Measurements from ENCODE around the gene PPP2R2C. TPM values are rescaled to one million over a fixed set of nuclear protein-coding genes. Genes with fewer than 3 reads are reported as not detected.
A peak's percentile ranks its signal among the peaks of the same experiment; 100 is the strongest.

PPP2R2C gene
- total RNA-seq, 1 donor from 2014 or later, result not detected

DNA sequence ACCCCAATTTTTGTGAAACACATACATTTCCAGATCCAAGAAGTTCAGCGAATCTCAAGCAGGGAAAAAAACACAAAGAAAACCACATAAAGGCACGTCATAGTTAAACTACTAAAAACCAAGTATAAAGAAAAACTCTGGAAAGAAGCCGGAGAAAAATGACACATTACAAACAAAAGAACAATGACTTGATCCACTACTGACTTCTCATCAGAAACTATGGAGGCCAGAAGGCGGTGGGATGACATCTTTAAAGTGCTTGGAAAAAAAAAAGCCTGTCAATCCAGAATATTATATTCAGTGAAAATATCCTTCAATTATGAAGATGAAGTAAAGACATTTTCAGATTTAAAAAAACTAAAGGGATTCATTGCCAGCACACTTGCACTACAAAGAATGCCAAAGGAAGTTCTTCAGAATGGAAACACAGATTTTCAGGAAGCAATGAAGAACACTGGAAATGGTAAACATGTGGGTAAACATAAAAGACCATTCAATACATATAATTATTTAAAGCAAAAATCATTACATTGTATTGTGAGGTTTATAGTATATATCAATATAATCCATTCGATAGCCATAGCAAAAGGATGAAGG, 32.6 kb upstream of the PPP2R2C start:
- no peaks in the 10 kb centered on the region for H3K36me3 Mint-ChIP-seq (ENCODE audit: unreplicated experiment)
- no peak for DNase-seq (ENCODE audit: extremely low spot score, unreplicated experiment)
- TF ChIP-seq, protein P1, sequence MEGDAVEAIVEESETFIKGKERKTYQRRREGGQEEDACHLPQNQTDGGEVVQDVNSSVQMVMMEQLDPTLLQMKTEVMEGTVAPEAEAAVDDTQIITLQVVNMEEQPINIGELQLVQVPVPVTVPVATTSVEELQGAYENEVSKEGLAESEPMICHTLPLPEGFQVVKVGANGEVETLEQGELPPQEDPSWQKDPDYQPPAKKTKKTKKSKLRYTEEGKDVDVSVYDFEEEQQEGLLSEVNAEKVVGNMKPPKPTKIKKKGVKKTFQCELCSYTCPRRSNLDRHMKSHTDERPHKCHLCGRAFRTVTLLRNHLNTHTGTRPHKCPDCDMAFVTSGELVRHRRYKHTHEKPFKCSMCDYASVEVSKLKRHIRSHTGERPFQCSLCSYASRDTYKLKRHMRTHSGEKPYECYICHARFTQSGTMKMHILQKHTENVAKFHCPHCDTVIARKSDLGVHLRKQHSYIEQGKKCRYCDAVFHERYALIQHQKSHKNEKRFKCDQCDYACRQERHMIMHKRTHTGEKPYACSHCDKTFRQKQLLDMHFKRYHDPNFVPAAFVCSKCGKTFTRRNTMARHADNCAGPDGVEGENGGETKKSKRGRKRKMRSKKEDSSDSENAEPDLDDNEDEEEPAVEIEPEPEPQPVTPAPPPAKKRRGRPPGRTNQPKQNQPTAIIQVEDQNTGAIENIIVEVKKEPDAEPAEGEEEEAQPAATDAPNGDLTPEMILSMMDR (IDR thresholded peaks at IDR 0.05), result no peak
- no peaks in the 10 kb centered on the region for H3K27me3 Mint-ChIP-seq (ENCODE audit: unreplicated experiment)
- H3K4me3 Mint-ChIP-seq (ENCODE audit: unreplicated experiment), result no peak overlapping the region
- H3K4me1 Mint-ChIP-seq (ENCODE audit: unreplicated experiment), result no peaks in the 10 kb centered on the region
- H3K27ac Mint-ChIP-seq (ENCODE audit: unreplicated experiment), result no peak overlapping the region
- peaks cover 48% of the 10 kb centered on the region for H3K9me3 Mint-ChIP-seq (ENCODE audit: unreplicated experiment)

DNA sequence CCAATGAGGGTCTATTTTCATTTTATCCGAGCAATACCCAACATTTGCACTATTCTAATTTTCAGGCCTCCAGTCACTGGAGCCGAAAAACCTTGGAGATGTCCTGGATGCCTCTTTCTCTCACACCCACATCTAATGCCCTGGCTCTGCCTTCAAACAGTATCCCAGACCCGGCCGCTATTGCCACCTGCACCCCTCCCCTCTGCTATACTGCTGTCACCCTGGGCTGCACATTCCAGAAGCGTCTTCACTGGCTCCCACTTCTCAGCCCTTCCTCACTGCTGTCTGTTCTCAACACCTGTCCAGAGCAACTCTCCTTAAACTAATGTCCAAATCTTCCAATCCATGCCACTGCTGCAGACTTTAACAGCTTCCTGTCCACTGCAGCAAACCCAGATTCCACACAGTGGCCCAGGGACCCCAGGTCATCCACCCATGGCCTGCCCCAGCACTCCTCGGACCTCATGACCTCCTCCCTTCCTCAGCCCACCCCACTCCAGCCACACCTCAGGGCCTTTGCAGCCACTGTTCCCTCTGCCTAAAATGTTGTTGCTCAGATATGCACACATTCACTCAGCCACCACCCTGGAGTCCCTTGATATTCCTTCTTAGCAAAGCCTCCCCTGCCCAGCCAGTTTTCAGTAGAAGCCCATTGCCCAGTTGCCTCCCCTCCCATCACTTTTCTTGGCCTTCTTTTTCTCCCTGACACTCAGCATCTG, 30.5 kb upstream of the PPP2R2C start:
- no peaks in the 10 kb centered on the region for H3K4me1 Mint-ChIP-seq (ENCODE audit: unreplicated experiment)
- H3K9me3 Mint-ChIP-seq (ENCODE audit: unreplicated experiment), result peaks cover 39% of the 10 kb centered on the region
- peak; percentile 70 for DNase-seq (ENCODE audit: extremely low spot score, unreplicated experiment)
- no peak overlapping the region for H3K4me3 Mint-ChIP-seq (ENCODE audit: unreplicated experiment)
- H3K27ac Mint-ChIP-seq (ENCODE audit: unreplicated experiment), result no peak overlapping the region
- no peaks in the 10 kb centered on the region for H3K36me3 Mint-ChIP-seq (ENCODE audit: unreplicated experiment)
- H3K27me3 Mint-ChIP-seq (ENCODE audit: unreplicated experiment), result peaks cover 3% of the 10 kb centered on the region
- TF ChIP-seq, protein P1 (IDR thresholded peaks at IDR 0.05), result no peak

DNA sequence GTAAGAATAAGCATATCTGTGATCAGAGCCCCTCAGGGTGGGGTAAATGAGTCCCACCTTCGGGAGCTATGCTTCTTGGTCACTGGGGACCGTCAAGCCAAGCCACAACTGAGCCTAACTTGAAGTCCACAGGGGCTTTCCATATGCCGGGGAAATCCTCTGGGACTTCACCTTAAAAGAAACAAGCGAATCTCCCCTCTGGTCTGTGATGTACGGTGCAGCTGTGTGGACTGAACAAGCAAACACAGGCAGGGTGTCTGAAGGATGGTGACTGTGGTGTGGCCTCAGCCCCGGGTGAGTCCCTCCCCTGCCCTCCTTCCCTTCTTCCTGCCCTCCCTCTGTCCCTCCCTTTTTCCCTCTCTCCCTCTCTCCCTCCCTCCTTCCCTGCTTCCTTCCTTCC, 29.7 kb upstream of the PPP2R2C start:
- H3K36me3 Mint-ChIP-seq (ENCODE audit: unreplicated experiment), result no peaks in the 10 kb centered on the region
- TF ChIP-seq, protein P1 (IDR thresholded peaks at IDR 0.05), result no peak
- H3K27me3 Mint-ChIP-seq (ENCODE audit: unreplicated experiment), result peaks cover 3% of the 10 kb centered on the region
- no peak for DNase-seq (ENCODE audit: extremely low spot score, unreplicated experiment)
- no peak overlapping the region for H3K27ac Mint-ChIP-seq (ENCODE audit: unreplicated experiment)
- H3K4me3 Mint-ChIP-seq (ENCODE audit: unreplicated experiment), result no peak overlapping the region
- H3K4me1 Mint-ChIP-seq (ENCODE audit: unreplicated experiment), result no peaks in the 10 kb centered on the region
- H3K9me3 Mint-ChIP-seq (ENCODE audit: unreplicated experiment), result peaks cover 36% of the 10 kb centered on the region

DNA sequence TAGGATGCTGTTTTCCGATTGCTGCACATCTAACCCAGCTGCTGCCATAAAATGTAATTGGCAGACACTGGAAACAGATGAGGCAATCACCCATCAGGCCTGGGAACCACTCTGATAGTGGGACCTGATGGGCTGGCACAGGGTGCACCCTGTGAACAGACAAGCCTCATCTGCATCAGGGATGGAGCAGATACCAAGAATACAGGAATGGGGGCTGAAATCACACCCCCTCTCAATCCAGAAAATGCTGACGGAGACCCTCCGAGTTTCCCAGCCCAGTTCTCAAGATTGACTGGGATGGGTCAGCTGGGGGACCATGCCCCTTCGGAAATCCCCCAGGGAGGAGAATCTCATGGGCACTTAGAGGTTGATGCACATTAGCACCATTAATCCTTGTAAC, 28.8 kb upstream of the PPP2R2C start:
- peaks cover 3% of the 10 kb centered on the region for H3K27me3 Mint-ChIP-seq (ENCODE audit: unreplicated experiment)
- H3K27ac Mint-ChIP-seq (ENCODE audit: unreplicated experiment), result no peak overlapping the region
- no peaks in the 10 kb centered on the region for H3K4me1 Mint-ChIP-seq (ENCODE audit: unreplicated experiment)
- no peak overlapping the region for H3K4me3 Mint-ChIP-seq (ENCODE audit: unreplicated experiment)
- no peaks in the 10 kb centered on the region for H3K36me3 Mint-ChIP-seq (ENCODE audit: unreplicated experiment)
- peaks cover 27% of the 10 kb centered on the region for H3K9me3 Mint-ChIP-seq (ENCODE audit: unreplicated experiment)
- no peak for DNase-seq (ENCODE audit: extremely low spot score, unreplicated experiment)
- TF ChIP-seq, protein P1 (IDR thresholded peaks at IDR 0.05), result no peak

DNA sequence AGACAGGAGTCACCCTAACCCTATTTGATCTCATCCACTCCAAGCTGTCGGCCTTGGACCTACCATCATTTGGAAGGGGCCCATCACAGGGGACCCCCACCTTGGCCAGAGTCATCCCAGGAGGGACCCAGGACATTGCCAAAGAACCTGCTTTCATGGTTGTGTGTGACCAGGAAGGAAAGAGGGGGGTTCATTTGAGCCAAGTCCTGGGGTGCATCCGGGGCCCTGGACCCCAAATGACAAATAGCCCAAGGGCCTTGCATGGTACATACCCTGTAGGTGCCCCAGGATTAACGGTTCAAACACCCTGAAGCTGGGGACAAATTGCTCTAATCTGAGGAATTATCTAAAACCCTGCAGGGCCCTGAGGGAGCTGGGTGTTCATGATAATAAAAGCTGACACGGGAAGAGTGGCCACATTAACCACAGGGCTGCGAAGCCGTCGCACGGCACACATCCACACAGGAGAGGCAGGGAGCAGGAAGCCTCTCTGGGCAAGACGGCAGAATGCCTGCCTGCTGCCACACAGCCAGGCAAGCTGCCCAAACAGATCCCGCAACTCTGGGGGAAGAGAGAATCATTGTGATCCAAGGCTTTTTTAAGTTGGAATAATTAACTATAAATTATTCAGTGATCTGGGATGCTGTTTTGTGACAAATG, 28.2 kb upstream of the PPP2R2C start:
- peaks cover 24% of the 10 kb centered on the region for H3K9me3 Mint-ChIP-seq (ENCODE audit: unreplicated experiment)
- TF ChIP-seq, protein P1 (IDR thresholded peaks at IDR 0.05), result no peak
- peaks cover 3% of the 10 kb centered on the region for H3K27me3 Mint-ChIP-seq (ENCODE audit: unreplicated experiment)
- no peak overlapping the region for H3K4me3 Mint-ChIP-seq (ENCODE audit: unreplicated experiment)
- H3K4me1 Mint-ChIP-seq (ENCODE audit: unreplicated experiment), result no peaks in the 10 kb centered on the region
- H3K27ac Mint-ChIP-seq (ENCODE audit: unreplicated experiment), result no peak overlapping the region
- no peaks in the 10 kb centered on the region for H3K36me3 Mint-ChIP-seq (ENCODE audit: unreplicated experiment)
- no peak for DNase-seq (ENCODE audit: extremely low spot score, unreplicated experiment)
